H1 (cell line): ENCODE data around the gene MYLK4. TPM values are rescaled to one million over a fixed set of nuclear protein-coding genes. Genes with fewer than 3 reads are reported as not detected.

Experiments
- CTCF ChIA-PET: fragments of 300-600 bp; sonication (Branson Sonifier 250); formaldehyde crosslinking; loops from one replicate; lab custom pipeline; 2021; ENCODE audit not compliant: partially characterized antibody; lab: Charles Lee
- POLR2A ChIA-PET: fragments of 300-600 bp; sonication (Branson Sonifier 250); formaldehyde crosslinking; loops from one replicate; lab custom pipeline; 2021; ENCODE audit warnings: inconsistent platforms; ENCODE audit not compliant: partially characterized antibody; lab: Charles Lee
- DNase-seq, 2 experiments: peaks; one replicate each; pipeline versions ENCODE4 v3.0.0 to v3.0.0-alpha.2; 2010 to 2022; ENCODE audit warnings: low spot score in 2 of 2, low read depth in 1 of 2, mixed read lengths in 1 of 2
- FAIRE-seq: peaks from 2 replicates; lab custom pipeline; 2011; peaks lifted over from hg19 to GRCh38; lab: Jason Lieb, UNC
- H2AFZ ChIP-seq: 2 replicates; pipeline ENCODE4 v1.8.1; 2012; ENCODE audit warnings: low read length, inconsistent platforms
- H2AK5ac ChIP-seq: 2 replicates; pipeline ENCODE4 v1.6.1; 2013; ENCODE audit warnings: low read depth, low read length
- H2BK120ac ChIP-seq: replicated peaks from 2 replicates; pipeline ENCODE3; 2013; ENCODE audit warnings: low read depth, low read length, inconsistent platforms
- H2BK12ac ChIP-seq: 2 replicates; pipeline ENCODE4 v1.6.1; 2013; ENCODE audit warnings: low read depth, low read length
- H2BK15ac ChIP-seq: 2 replicates; pipeline ENCODE4 v1.6.1; 2013; ENCODE audit warnings: low read length
- H2BK20ac ChIP-seq: 2 replicates; pipeline ENCODE4 v1.6.1; 2013; ENCODE audit warnings: low read length
- H2BK5ac ChIP-seq: 2 replicates; pipeline ENCODE4 v1.6.1; 2013; ENCODE audit warnings: low read depth, low read length
- H3K14ac ChIP-seq: 2 replicates; pipeline ENCODE4 v1.6.1; 2013; ENCODE audit warnings: inconsistent platforms; ENCODE audit not compliant: insufficient read length
- H3K18ac ChIP-seq: 2 replicates; pipeline ENCODE4 v1.6.1; 2013; ENCODE audit warnings: low read length; ENCODE audit errors: extremely low read depth
- H3K23ac ChIP-seq: 2 replicates; pipeline ENCODE4 v1.6.1; 2013; ENCODE audit warnings: inconsistent platforms; ENCODE audit not compliant: insufficient read length
- H3K23me2 ChIP-seq: 2 replicates; pipeline ENCODE4 v1.6.1; 2013; ENCODE audit warnings: low read depth, low read length
- H3K27ac ChIP-seq: 2 replicates; pipeline ENCODE4 v1.6.1; 2011; ENCODE audit warnings: low read depth, low read length, inconsistent platforms
- H3K27me3 ChIP-seq, 4 experiments: replicated peaks in 1 of 4; 1 replicate in 1 of 4; 2 replicates in 3 of 4; pipeline versions ENCODE4 v1.6.1 to v1.8.1; 2011 to 2013; ENCODE audit warnings: low read length in 3 of 4, mild to moderate bottlenecking in 3 of 4, inconsistent platforms in 2 of 4, mixed read lengths in 2 of 4, moderate library complexity in 1 of 4; ENCODE audit not compliant: control insufficient read depth in 3 of 4, insufficient read depth in 3 of 4; ENCODE audit errors: extremely low read depth in 1 of 4
- H3K36me3 ChIP-seq, 4 experiments: 2 replicates each; pipeline versions ENCODE4 v1.6.1 to v1.8.1; 2011 to 2013; ENCODE audit warnings: mild to moderate bottlenecking in 4 of 4, low read length in 3 of 4, moderate library complexity in 2 of 4, control low read depth in 1 of 4, inconsistent platforms in 1 of 4; ENCODE audit not compliant: insufficient read depth in 4 of 4, control insufficient read depth in 2 of 4
- H3K4ac ChIP-seq: replicated peaks from 2 replicates; pipeline ENCODE3; 2013; ENCODE audit warnings: low read length, low read depth, mixed read lengths, inconsistent platforms; ENCODE audit not compliant: insufficient read length
- H3K4me1 ChIP-seq, 4 experiments: replicated peaks in 1 of 4; 1 replicate in 1 of 4; 2 replicates in 3 of 4; pipeline versions ENCODE4 v1.6.1 to v1.8.1; 2011 to 2013; ENCODE audit warnings: low read length in 3 of 4, inconsistent platforms in 2 of 4, mixed read lengths in 1 of 4; ENCODE audit not compliant: insufficient read depth in 4 of 4, control insufficient read depth in 3 of 4
- H3K4me2 ChIP-seq, 2 experiments: 2 replicates each; pipeline versions ENCODE4 v1.6.1 to v1.8.1; 2011 to 2013; ENCODE audit warnings: low read depth in 2 of 2, low read length in 2 of 2, control low read depth in 1 of 2, inconsistent platforms in 1 of 2, mild to moderate bottlenecking in 1 of 2; ENCODE audit not compliant: insufficient read depth in 1 of 2
- H3K4me3 ChIP-seq, 4 experiments: fragments of 200-600, 300-600 bp in 1 of 4; sonication (generic), shearing (Covaris generic), sonication (Bioruptor Twin) in 1 of 4; 2 replicates each; pipeline versions ENCODE4 v1.5.1 to v1.8.1; 2011 to 2016; ENCODE audit warnings: low read length in 4 of 4, low read depth in 3 of 4, control low read depth in 2 of 4, inconsistent platforms in 2 of 4, mild to moderate bottlenecking in 2 of 4, mixed read lengths in 1 of 4, moderate library complexity in 1 of 4; ENCODE audit not compliant: insufficient read depth in 2 of 4; ENCODE audit errors: extremely low read depth in 1 of 4
- H3K56ac ChIP-seq: replicated peaks from 2 replicates; pipeline ENCODE3; 2013; ENCODE audit warnings: low read depth, mild to moderate bottlenecking, mixed read lengths, low read length, inconsistent platforms; ENCODE audit not compliant: insufficient read length
- H3K79me1 ChIP-seq: 2 replicates; pipeline ENCODE4 v1.6.1; 2013; ENCODE audit warnings: low read depth, low read length, control low read depth
- H3K79me2 ChIP-seq, 2 experiments: 2 replicates each; pipeline versions ENCODE4 v1.6.1 to v1.8.1; 2012 to 2013; ENCODE audit warnings: low read length in 2 of 2, mild to moderate bottlenecking in 2 of 2, inconsistent platforms in 1 of 2; ENCODE audit not compliant: insufficient read depth in 2 of 2, control insufficient read depth in 1 of 2
- H3K9ac ChIP-seq, 4 experiments: replicated peaks in 1 of 4; 1 replicate in 1 of 4; 2 replicates in 3 of 4; pipeline versions ENCODE4 v1.6.1 to v1.8.1; 2011 to 2013; ENCODE audit warnings: low read depth in 3 of 4, low read length in 3 of 4, control low read depth in 2 of 4, mild to moderate bottlenecking in 2 of 4, moderate library complexity in 2 of 4, inconsistent platforms in 1 of 4; ENCODE audit errors: extremely low read depth in 1 of 4
- H3K9me3 ChIP-seq, 2 experiments: 2 replicates each; pipeline versions ENCODE4 v1.6.1 to v1.8.1; 2012 to 2013; ENCODE audit warnings: mild to moderate bottlenecking in 2 of 2, moderate library complexity in 2 of 2, control low read depth in 1 of 2, inconsistent platforms in 1 of 2, low read depth in 1 of 2, low read length in 1 of 2, mixed read lengths in 1 of 2; ENCODE audit not compliant: insufficient read depth in 2 of 2
- H4K20me1 ChIP-seq, 2 experiments: replicated peaks in 1 of 2; 2 replicates each; pipeline versions ENCODE3 to v1.8.1; 2011 to 2013; ENCODE audit warnings: inconsistent platforms in 2 of 2, low read length in 2 of 2, mild to moderate bottlenecking in 1 of 2; ENCODE audit not compliant: insufficient read depth in 2 of 2, control insufficient read depth in 1 of 2
- H4K5ac ChIP-seq: 2 replicates; pipeline ENCODE4 v1.6.1; 2013; ENCODE audit warnings: low read length, low read depth, mixed read lengths, inconsistent platforms; ENCODE audit not compliant: insufficient read length
- H4K8ac ChIP-seq: 2 replicates; pipeline ENCODE4 v1.8.0; 2013; ENCODE audit warnings: mild to moderate bottlenecking, moderate library complexity, low read length, inconsistent platforms; ENCODE audit not compliant: insufficient read depth; ENCODE audit errors: extremely low read depth
- H4K91ac ChIP-seq: replicated peaks from 2 replicates; pipeline ENCODE3; 2013; ENCODE audit warnings: low read length, mixed read lengths, inconsistent platforms; ENCODE audit not compliant: insufficient read length
- BACH1 ChIP-seq: IDR thresholded peaks from 2 replicates; pipeline ENCODE4 v1.6.1; 2012; ENCODE audit warnings: low read length, improper control_type of control experiment
- BCL11A ChIP-seq, 2 experiments: IDR thresholded peaks; one replicate each; pipeline ENCODE4 v1.6.1; 2011; ENCODE audit warnings: low read depth in 2 of 2, low read length in 2 of 2, mild to moderate bottlenecking in 2 of 2
- BRCA1 ChIP-seq: IDR thresholded peaks from 2 replicates; pipeline ENCODE4 v1.6.1; 2012; ENCODE audit warnings: low read depth, low read length, improper control_type of control experiment
- CEBPB ChIP-seq: IDR thresholded peaks from 2 replicates; pipeline ENCODE4 v1.6.1; 2012; ENCODE audit warnings: low read depth, low read length
- CTBP2 ChIP-seq: IDR thresholded peaks from 2 replicates; pipeline ENCODE4 v1.7.0; 2011; ENCODE audit warnings: borderline replicate concordance, mild to moderate bottlenecking, moderate library complexity, mixed read lengths, low read length; ENCODE audit not compliant: insufficient read depth, insufficient read length
- EGR1 ChIP-seq: IDR thresholded peaks from 2 replicates; pipeline ENCODE4 v1.6.1; 2011; ENCODE audit warnings: low read depth, low read length, borderline replicate concordance
- EZH2 ChIP-seq: fragments of 200-600 bp; sonication (generic); IDR thresholded peaks from 2 replicates; pipeline ENCODE4 v1.7.1; 2012; ENCODE audit warnings: low read depth, mild to moderate bottlenecking, moderate library complexity, low read length, inconsistent platforms; ENCODE audit not compliant: severe bottlenecking
- GABPA ChIP-seq: IDR thresholded peaks from 2 replicates; pipeline ENCODE4 v1.6.1; 2011; ENCODE audit warnings: mild to moderate bottlenecking, low read length, moderate library complexity, borderline replicate concordance; ENCODE audit not compliant: insufficient read depth
- MAFK ChIP-seq: IDR thresholded peaks from 2 replicates; pipeline ENCODE4 v1.6.1; 2012; ENCODE audit warnings: low read depth, mild to moderate bottlenecking, improper control_type of control experiment, low read length
- NANOG ChIP-seq: IDR thresholded peaks from 2 replicates; pipeline ENCODE4 v1.6.1; 2011; ENCODE audit warnings: low read length, low read depth, mild to moderate bottlenecking, inconsistent platforms; ENCODE audit not compliant: insufficient read depth, poor library complexity, severe bottlenecking
- RNF2 ChIP-seq: fragments of 200-900, 300-1000 bp; sonication (generic); IDR thresholded peaks from 2 replicates; pipeline ENCODE4 v1.7.1; 2016; ENCODE audit warnings: borderline replicate concordance, low read depth, mild to moderate bottlenecking, antibody characterized with exemption, low read length; ENCODE audit not compliant: poor library complexity, severe bottlenecking; ENCODE audit errors: missing control alignments
- TAF1 ChIP-seq: IDR thresholded peaks from 2 replicates; pipeline ENCODE4 v1.6.1; 2011; ENCODE audit warnings: mild to moderate bottlenecking, low read depth, low read length
- TCF12 ChIP-seq: IDR thresholded peaks from 2 replicates; pipeline ENCODE4 v1.6.1; 2011; ENCODE audit warnings: low read depth, mild to moderate bottlenecking, low read length
- ZNF274 ChIP-seq: IDR thresholded peaks from 2 replicates; pipeline ENCODE4 v1.7.0; 2012; ENCODE audit warnings: low read length, borderline replicate concordance; ENCODE audit errors: extremely low read depth
- WGBS, 2 experiments: shearing (Covaris generic) in 1 of 2; methylation state at CpG; one replicate each; pipeline versions ENCODE4 v1.1.6 to v1.1.7; 2013 to 2015; ENCODE audit warnings: low lambda C conversion rate in 2 of 2, mixed read lengths in 2 of 2, inconsistent platforms in 1 of 2, low coverage in 1 of 2, missing lambda C conversion rate in 1 of 2; ENCODE audit not compliant: insufficient replicate concordance in 2 of 2, insufficient coverage in 1 of 2, insufficient read length in 1 of 2; ENCODE audit errors: extremely low coverage in 1 of 2, missing lambda C conversion rate in 1 of 2; 5-methylcytosine and 5-hydroxymethylcytosine counted together
- polyA plus RNA-seq, 7 experiments: library from polyadenylated mRNA; depleted of rRNA in 3 of 7; stranded (reverse) in 5 of 7; unstranded in 2 of 7; fragments of >200 nt in 5 of 7; fragments of 200-250 nt in 2 of 7; gene quantifications; 1 replicate in 5 of 7; 2 replicates in 1 of 7; 4 replicates in 1 of 7; pipeline versions ENCODE4 v1.2.1 to v1.2.3, GENCODE V29; 2011 to 2013; ENCODE audit warnings: missing spikeins in 2 of 7, mixed read lengths in 2 of 7
- total RNA-seq: library from RNA; stranded (reverse); fragmentation: NEBNext Ultra II Directional; extraction: Animal tissue kit (Norgen Biotek cat#: 25700); gene quantifications from 2 replicates; pipeline ENCODE4 v1.2.1, GENCODE V29; 2021

MYLK4 gene
- total and polyA plus RNA-seq, 2 of the 8 experiments (the other 6 are each of a cell fraction or from before 2014, with no cell fraction given) = 0.11 to 0.17 TPM

DNA sequence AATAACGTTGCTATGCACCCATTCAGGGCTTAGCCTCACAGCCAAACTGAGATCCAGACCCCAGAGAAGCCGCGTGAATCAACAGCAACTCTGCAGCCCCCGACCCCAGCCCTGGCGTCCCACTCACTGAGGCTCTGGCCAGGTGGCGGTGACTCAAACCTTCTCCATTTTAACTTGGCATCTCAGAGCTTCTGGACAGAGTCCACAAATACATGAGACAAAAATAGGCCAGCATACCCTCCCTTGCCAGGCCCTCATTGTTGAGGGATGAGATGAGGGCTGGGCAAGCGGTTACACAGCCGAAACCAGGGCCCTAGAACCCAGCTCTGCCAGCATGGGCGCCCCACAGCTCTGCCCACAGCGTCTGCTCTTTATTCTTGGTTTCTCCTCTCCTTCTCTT is 118.4 kb downstream of the MYLK4 start:
- Histone ChIP-seq H2BK5ac (no peak overlapping the region), H3K36me3 (no peaks in the 10 kb centered on the region), H4K91ac (no peak overlapping the region), H3K27ac (no peak overlapping the region), H2BK15ac (no peak overlapping the region), H4K5ac (no peak overlapping the region), H3K23ac (no peak overlapping the region), H3K79me2 (no peaks in the 10 kb centered on the region), H2BK12ac (no peak overlapping the region), H3K79me1 (no peaks in the 10 kb centered on the region), H2AK5ac (no peak overlapping the region), H3K4me3 (no peak overlapping the region), H2BK120ac (no peak overlapping the region), H2BK20ac (no peak overlapping the region), H3K27me3 (peaks cover 0 to 11% (median 10%) of the 10 kb centered on the region in 4 experiments; a peak in 4 of 7 replicates), H2AFZ (no peak overlapping the region), H3K4me2 (no peak overlapping the region), H4K20me1 (no peaks in the 10 kb centered on the region), H3K56ac (no peak overlapping the region), H3K14ac (no peak overlapping the region), H3K18ac (no peak overlapping the region), H3K9me3 (no peaks in the 10 kb centered on the region), H4K8ac (no peak overlapping the region), H3K9ac (no peak overlapping the region), H3K4me1 (peaks cover 0 to 8% (median 2%) of the 10 kb centered on the region in 4 experiments; a peak in 2 of 7 replicates), H3K23me2 (no peaks in the 10 kb centered on the region; the same call in 1 of the 2 replicates), H3K4ac (no peak overlapping the region)
- 92% methylated on average over 10 of the region's 10 CpGs; no CpG with 5 or more reads in 1 of the 2 experiments for WGBS, 2 experiments
- DNase-seq = no peak
- FAIRE-seq = no peak
- ChIA-PET POLR2A (interaction anchor here (0.9 kb wide), 1 partner anchor 27 kb away, joined by 3 read pairs; no protein-coding TSS in a partner anchor), CTCF (interaction anchor here (1.2 to 5.3 kb wide), 6 partner anchors 10 to 50 kb away, joined by 3 to 31 read pairs (median 8); no protein-coding TSS in a partner anchor)
- no peak for TF ChIP-seq EGR1
- no peak for TF ChIP-seq TCF12
- no peak for TF ChIP-seq BACH1
- TF ChIP-seq TAF1 = no peak
- no peak for TF ChIP-seq BCL11A (IDR thresholded peaks at IDR 0.05; ENCODE audit: low read depth in 2 of 2, low read length in 2 of 2)
- no peak for TF ChIP-seq GABPA
- TF ChIP-seq CEBPB = no peak
- no peak for TF ChIP-seq RNF2
- TF ChIP-seq NANOG = no peak
- no peak for TF ChIP-seq BRCA1
- no peak for TF ChIP-seq MAFK
- no peak for TF ChIP-seq CTBP2
- TF ChIP-seq ZNF274 = no peak
- TF ChIP-seq EZH2 = no peak
